SK-N-SH treated with all-trans-retinoic acid at 6 μM for 48 hours (cell line): ENCODE measurements around the gene LSM10.

Source experiments
- ATAC-seq: fragments of 200-7000 bp; cut with Tn5 transposase; 3 replicates; pipeline ENCODE4 v1.9.1; 2020; ENCODE audit warnings: mild to moderate bottlenecking, moderate library complexity
- ARNTL ChIP-seq: fragments of 450-650 bp; formaldehyde crosslinking; IDR thresholded peaks from 2 replicates; pipeline ENCODE4 v1.5.0; 2020; ENCODE audit warnings: low read depth, mild to moderate bottlenecking, moderate library complexity, borderline replicate concordance
- BACH2 ChIP-seq: fragments of 250-450 bp; sonication (Bioruptor Pico); IDR thresholded peaks from 2 replicates; pipeline ENCODE4 v1.9.0; 2021; ENCODE audit warnings: mild to moderate bottlenecking, borderline replicate concordance
- CREB5 ChIP-seq: fragments of 250-450 bp; sonication (Bioruptor Pico); IDR thresholded peaks from 2 replicates; pipeline ENCODE4 v1.5.1; 2020; ENCODE audit warnings: low read depth, mild to moderate bottlenecking, moderate library complexity
- CSDC2 ChIP-seq: fragments of 250-450 bp; sonication (Bioruptor Pico); IDR thresholded peaks from 2 replicates; pipeline ENCODE4 v1.5.0; 2020; ENCODE audit warnings: mild to moderate bottlenecking, moderate library complexity
- CSRNP3 ChIP-seq: fragments of 250-450 bp; sonication (Bioruptor Pico); IDR thresholded peaks from 2 replicates; pipeline ENCODE4 v1.5.1; 2021; ENCODE audit warnings: mild to moderate bottlenecking, moderate library complexity
- GLIS3 ChIP-seq: fragments of 250-450 bp; sonication (Bioruptor Pico); IDR thresholded peaks from 2 replicates; pipeline ENCODE4 v1.5.0; 2020; ENCODE audit warnings: mild to moderate bottlenecking, moderate library complexity
- ISL1 ChIP-seq: fragments of 250-450 bp; sonication (Bioruptor Pico); IDR thresholded peaks from 2 replicates; pipeline ENCODE4 v2.1.2; 2022; ENCODE audit warnings: mild to moderate bottlenecking, moderate library complexity
- OSR1 ChIP-seq: fragments of 250-450 bp; sonication (Bioruptor Pico); IDR thresholded peaks from 2 replicates; pipeline ENCODE4 v1.8.0; 2022; ENCODE audit warnings: moderate library complexity, mild to moderate bottlenecking, inconsistent platforms
- PATZ1 ChIP-seq: fragments of 250-450 bp; sonication (Bioruptor Pico); IDR thresholded peaks from 2 replicates; pipeline ENCODE4 v1.8.0; 2020; ENCODE audit warnings: mild to moderate bottlenecking, moderate library complexity, borderline replicate concordance
- POU6F1 ChIP-seq: fragments of 250-450 bp; sonication (Bioruptor Pico); IDR thresholded peaks from 2 replicates; pipeline ENCODE4 v1.8.0; 2021; ENCODE audit warnings: low read depth, mild to moderate bottlenecking, moderate library complexity, borderline replicate concordance
- PPARA ChIP-seq: fragments of 250-450 bp; sonication (Bioruptor Pico); IDR thresholded peaks from 2 replicates; pipeline ENCODE4 v1.5.0; 2020; ENCODE audit warnings: mild to moderate bottlenecking, borderline replicate concordance
- RARB ChIP-seq: fragments of 250-450 bp; sonication (Bioruptor Pico); IDR thresholded peaks from 2 replicates; pipeline ENCODE4 v1.8.0; 2021; ENCODE audit warnings: mild to moderate bottlenecking, moderate library complexity
- SNAI2 ChIP-seq: fragments of 250-450 bp; sonication (Bioruptor Pico); IDR thresholded peaks from 2 replicates; pipeline ENCODE4 v1.5.0; 2020; ENCODE audit warnings: mild to moderate bottlenecking, moderate library complexity
- TCF4 ChIP-seq: fragments of 250-450 bp; sonication (Bioruptor Pico); IDR thresholded peaks from 2 replicates; pipeline ENCODE4 v1.8.0; 2021; ENCODE audit warnings: mild to moderate bottlenecking, moderate library complexity, borderline replicate concordance
- TOX ChIP-seq: fragments of 250-450 bp; sonication (Bioruptor Pico); IDR thresholded peaks from 2 replicates; pipeline ENCODE4 v1.8.0; 2021; ENCODE audit warnings: mild to moderate bottlenecking, moderate library complexity, borderline replicate concordance
- TSHZ2 ChIP-seq: fragments of 250-450 bp; sonication (Bioruptor Pico); IDR thresholded peaks from 2 replicates; pipeline ENCODE4 v1.5.0; 2020; ENCODE audit warnings: mild to moderate bottlenecking, moderate library complexity
- ZC3H10 ChIP-seq: fragments of 250-450 bp; sonication (Bioruptor Pico); IDR thresholded peaks from 2 replicates; pipeline ENCODE4 v1.5.1; 2021; ENCODE audit warnings: mild to moderate bottlenecking, moderate library complexity
- ZFP3 ChIP-seq: fragments of 250-450 bp; sonication (Bioruptor Pico); IDR thresholded peaks from 2 replicates; pipeline ENCODE4 v1.5.0; 2020; ENCODE audit warnings: mild to moderate bottlenecking, moderate library complexity
- ZFP30 ChIP-seq: fragments of 450-650 bp; formaldehyde crosslinking; IDR thresholded peaks from 2 replicates; pipeline ENCODE4 v1.5.0; 2022; ENCODE audit warnings: mild to moderate bottlenecking, moderate library complexity
- ZNF565 ChIP-seq: fragments of 450-650 bp; formaldehyde crosslinking; conservative IDR thresholded peaks from 2 replicates; pipeline ENCODE4 v1.5.0; 2020; ENCODE audit warnings: low read depth, mild to moderate bottlenecking, moderate library complexity
- ZNF70 ChIP-seq: fragments of 450-650 bp; formaldehyde crosslinking; IDR thresholded peaks from 2 replicates; pipeline ENCODE4 v1.5.0; 2020; ENCODE audit warnings: mild to moderate bottlenecking, moderate library complexity
- ZNF8 ChIP-seq: fragments of 450-650 bp; formaldehyde crosslinking; IDR thresholded peaks from 2 replicates; pipeline ENCODE4 v1.5.0; 2020; ENCODE audit warnings: mild to moderate bottlenecking, moderate library complexity

Gene LSM10

GRCh38 chr1:36443297-36443696, 45.6 kb upstream of the LSM10 start:
- no peak for TF ChIP-seq CSDC2 (CRISPR knock-in tag)
- TF ChIP-seq ARNTL: no peak
- TF ChIP-seq ZNF70: no peak
- no peak for TF ChIP-seq GLIS3
- no peak for TF ChIP-seq TCF4 (CRISPR knock-in tag)
- no peak for TF ChIP-seq OSR1 (CRISPR knock-in tag)
- TF ChIP-seq ZNF8 (CRISPR knock-in tag): no peak
- TF ChIP-seq TSHZ2 (CRISPR knock-in tag): no peak
- TF ChIP-seq RARB (CRISPR knock-in tag): no peak
- no peak for TF ChIP-seq TOX (CRISPR knock-in tag)
- no peak for TF ChIP-seq ZFP3 (CRISPR knock-in tag)
- no peak for TF ChIP-seq ZC3H10 (CRISPR knock-in tag)
- no peak for TF ChIP-seq PPARA
- TF ChIP-seq SNAI2: no peak
- no peak for TF ChIP-seq POU6F1 (CRISPR knock-in tag)
- TF ChIP-seq ISL1 (CRISPR knock-in tag): no peak
- TF ChIP-seq CSRNP3: no peak
- TF ChIP-seq BACH2 (CRISPR knock-in tag): no peak
- no peak for TF ChIP-seq ZFP30 (CRISPR knock-in tag)
- TF ChIP-seq, all 23 proteins: peak for 0
- no peak for ATAC-seq

GRCh38 chr1:36442337-36442736, 44.6 kb upstream of the LSM10 start:
- no peak for ATAC-seq
- TF ChIP-seq CSDC2 (CRISPR knock-in tag) (no peak), ZNF565 (no peak), SNAI2 (no peak)

- TF ChIP-seq RARB (CRISPR knock-in tag) (no peak), ZNF565 (no peak), PATZ1 (no peak), TOX (CRISPR knock-in tag) (no peak), ARNTL (no peak)
Measured at GRCh38 chr1:36440646-36441045, 42.9 kb upstream of the LSM10 start.

GRCh38 chr1:36440044-36440443, 42.3 kb upstream of the LSM10 start:
- no peak for ATAC-seq

More at GRCh38 chr1:36440646-36441045, 42.9 kb upstream of the LSM10 start:
- no peak for ATAC-seq

More at GRCh38 chr1:36440044-36440443, 42.3 kb upstream of the LSM10 start:
- TF ChIP-seq PPARA: no peak
- TF ChIP-seq ARNTL: no peak
- TF ChIP-seq TOX (CRISPR knock-in tag): no peak
- TF ChIP-seq RARB (CRISPR knock-in tag): no peak
- TF ChIP-seq OSR1 (CRISPR knock-in tag): no peak
- TF ChIP-seq ZFP30 (CRISPR knock-in tag): no peak
- no peak for TF ChIP-seq PATZ1
- TF ChIP-seq ZC3H10 (CRISPR knock-in tag): no peak
- no peak for TF ChIP-seq CREB5
- no peak for TF ChIP-seq BACH2 (CRISPR knock-in tag)
- TF ChIP-seq ISL1 (CRISPR knock-in tag): no peak
- no peak for TF ChIP-seq TSHZ2 (CRISPR knock-in tag)
